ENCODE data around the gene SLIT3.

The SLIT3 gene

DNA sequence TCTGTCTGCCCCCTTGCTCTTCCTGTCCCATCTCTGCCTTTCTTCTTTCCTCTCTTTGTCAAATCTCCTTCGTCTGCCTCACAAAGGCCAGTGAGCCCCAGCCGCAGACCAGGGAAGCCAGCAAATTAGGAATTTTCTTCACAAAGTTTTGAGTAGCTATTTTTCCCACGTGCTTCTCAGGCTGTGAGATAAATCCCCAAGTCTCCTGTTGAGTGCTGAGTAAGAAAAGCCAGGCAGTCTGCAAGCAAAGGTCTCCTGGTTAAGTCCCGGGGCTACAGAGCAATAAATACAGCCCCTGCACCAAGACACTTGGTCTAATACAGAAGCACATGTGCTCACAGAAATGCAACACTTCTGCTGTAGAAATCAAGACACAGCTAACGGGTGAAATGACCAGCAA is 284.9 kb downstream of the SLIT3 start:
- DNase-seq, result no peak

DNA sequence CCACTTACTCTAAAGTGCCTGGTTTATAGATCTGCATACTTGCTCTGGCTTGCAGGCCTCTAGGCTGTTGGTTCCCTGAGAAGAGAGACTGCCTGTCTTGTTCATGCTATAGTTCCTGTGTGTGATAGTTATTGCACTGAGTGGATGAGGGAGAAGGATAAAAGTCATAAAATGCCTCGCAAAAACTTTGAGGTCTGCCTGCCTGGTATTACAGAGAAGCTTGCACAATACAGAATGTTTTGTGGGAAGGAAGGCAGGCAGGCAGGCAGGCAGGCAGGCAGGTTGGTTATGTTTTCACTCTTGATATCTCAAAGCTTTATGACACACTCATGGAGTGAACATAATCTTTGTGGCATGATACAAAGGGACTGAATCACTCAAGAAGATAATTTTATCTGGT is 287.1 kb downstream of the SLIT3 start:
- no peak for DNase-seq

DNA sequence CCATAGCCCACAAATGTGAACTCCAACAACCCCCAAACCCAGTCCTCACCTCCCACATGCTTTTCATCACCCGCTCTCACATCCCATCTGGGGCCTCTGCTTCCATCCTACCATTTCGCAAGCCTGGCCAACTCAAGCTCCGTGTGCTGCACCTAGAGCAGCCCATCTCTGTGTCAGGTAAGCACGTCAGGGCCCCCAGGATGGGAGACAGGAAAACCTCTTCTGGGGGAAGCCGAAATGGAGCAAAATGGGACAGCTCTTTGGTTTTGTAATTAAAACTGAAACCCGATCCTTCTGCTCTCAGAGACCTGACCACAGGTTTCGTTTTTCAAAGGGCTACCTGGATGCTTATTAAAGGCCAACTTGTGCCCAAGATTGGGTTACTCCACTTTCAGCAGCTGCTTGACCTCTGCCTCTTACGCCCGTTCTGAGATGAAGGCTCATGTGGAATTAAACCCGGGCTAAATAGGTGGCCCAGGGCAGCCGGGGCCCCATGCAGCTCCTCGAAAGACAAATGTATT is 287.7 kb downstream of the SLIT3 start:
- no peak for DNase-seq

DNA sequence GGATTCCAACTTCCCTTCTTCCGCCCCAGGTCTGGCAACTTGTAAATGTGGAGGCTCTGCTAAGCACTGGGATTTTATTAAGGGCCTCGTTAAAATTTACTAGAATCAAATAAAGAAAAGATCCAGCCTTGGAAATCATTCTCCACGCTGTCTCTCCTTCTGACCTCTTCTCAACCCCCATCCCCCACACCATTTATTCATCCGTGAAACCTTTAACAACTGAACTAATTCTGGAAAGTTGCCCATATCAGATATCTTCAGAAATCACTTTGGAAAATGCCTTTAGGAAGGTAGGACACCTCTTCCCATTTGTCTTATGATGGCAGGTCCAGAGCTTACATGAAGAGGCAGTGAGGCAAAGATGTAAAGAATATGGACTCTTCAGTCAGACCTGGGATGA is 288.5 kb downstream of the SLIT3 start:
- no peak for DNase-seq

DNA sequence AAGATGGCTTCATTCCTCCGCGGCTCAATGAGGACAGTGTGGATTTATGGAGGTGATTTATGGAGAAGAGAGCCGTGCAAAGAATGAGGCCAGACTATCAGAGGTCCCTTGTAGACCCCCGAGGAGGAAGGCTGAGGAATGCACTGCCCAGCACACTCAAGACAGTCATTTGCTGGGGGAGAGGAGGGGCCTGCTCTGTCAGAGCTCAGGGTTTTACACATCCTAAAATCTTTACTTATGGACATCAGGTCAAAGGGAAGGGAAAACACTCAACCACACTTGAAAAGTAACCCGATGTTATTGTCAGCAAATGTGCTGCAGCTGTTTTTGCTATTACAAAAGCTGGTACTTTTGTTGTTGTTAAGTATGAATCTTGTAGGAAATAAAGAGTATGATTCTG is 289.5 kb downstream of the SLIT3 start:
- DNase-seq, result no peak

DNA sequence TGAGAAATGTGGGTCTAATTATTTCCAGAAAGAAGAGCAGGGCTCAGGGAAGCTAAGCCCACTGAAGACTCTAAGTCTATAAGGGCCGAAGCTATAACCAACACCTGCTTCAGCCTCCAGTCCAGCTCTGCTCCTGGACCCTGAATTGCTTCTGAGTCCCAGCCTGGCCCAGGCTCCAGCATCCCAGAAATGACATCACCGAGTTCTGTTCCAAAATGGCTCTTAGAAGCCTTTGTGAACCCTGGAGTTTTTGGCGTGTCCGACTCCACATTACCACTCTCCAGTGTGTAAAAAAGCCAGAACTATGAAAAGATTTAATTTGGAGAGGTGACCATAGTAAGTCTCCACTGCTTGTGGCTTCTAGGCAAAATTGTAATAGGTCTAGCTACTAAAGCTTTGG is 289.9 kb downstream of the SLIT3 start:
- DNase-seq, result no peak

DNA sequence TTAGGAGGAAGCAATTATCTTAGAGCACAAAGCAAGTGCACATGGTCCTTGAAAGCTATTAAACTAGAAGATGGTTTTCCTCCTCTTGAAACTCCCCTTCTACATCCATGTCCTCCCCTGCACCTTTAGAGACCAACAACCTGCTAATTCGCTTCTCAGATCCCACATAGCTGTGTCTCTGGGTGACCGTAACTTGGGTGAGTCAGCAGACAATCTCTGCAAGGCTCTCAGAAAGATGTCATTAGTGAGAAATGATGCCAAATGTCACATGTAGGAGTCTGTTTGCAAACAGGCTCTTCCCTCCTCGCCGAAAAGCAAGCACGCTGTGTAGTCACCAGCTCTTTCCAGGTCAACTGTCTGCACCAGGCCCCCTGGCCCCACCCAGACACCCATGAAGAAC is 291.8 kb downstream of the SLIT3 start:
- no peak for DNase-seq

DNA sequence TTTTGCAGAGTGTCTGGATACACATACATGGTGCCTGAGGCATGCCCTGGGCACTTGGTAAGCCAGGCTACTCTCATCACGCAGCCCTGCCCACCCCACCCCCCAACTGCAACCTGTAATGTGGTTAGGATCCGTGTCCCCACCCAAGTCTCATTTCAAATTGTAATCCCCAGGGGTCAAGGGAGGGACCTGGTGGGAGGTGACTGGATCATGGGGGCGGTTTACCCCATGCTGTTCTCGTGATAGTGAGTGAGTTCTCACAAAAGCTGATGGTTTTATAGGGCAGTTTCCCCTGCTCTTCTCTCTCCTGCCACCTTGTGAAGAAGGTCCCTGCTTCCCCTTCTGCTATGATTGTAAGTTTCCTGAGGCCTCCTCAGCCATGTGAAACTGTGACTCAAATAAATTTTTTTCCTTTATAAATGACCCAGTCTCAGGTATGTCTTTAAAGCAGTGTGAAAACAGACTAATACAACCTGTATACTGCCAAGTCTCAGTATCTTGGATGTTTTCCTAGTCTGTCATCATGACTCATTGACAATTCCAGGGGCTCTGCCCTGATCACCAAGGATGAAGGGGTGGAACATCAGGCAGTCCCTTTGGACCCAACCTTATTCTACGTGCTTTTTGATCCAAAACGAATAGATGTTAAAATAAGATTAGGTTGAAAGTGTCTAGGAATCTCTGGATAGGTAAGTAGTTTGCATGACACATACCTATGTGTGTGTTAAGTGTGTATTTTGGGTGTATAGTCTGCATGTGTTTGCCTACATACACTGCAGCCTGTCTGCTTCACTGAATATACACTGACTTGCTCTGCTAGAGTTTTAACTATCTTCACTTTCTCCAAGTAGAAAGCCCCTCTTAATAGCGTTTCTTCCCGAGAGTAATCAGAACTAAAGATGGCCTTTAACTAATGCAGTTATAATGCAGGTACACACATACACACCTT is 293.8 kb downstream of the SLIT3 start:
- DNase-seq, result no peak

DNA sequence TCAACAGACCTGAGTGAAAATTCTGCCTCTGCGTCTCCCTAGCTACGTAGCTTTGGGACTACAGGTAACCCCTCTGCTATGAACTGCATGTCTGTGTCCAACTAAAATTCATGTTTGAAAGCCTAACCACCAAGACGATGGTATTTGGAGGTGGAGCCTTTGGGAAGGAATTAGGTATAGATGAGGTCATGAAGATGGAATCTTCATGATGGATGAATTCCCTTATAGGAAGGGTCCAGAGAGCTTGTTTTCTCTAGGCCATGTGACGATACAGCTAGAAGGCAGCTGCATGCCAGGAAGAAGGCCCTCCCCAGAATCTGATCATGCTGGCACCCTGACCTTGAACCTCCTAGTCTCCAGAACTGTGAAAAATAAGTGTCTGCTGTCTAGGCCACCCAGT is 296.4 kb downstream of the SLIT3 start:
- no peak for DNase-seq

DNA sequence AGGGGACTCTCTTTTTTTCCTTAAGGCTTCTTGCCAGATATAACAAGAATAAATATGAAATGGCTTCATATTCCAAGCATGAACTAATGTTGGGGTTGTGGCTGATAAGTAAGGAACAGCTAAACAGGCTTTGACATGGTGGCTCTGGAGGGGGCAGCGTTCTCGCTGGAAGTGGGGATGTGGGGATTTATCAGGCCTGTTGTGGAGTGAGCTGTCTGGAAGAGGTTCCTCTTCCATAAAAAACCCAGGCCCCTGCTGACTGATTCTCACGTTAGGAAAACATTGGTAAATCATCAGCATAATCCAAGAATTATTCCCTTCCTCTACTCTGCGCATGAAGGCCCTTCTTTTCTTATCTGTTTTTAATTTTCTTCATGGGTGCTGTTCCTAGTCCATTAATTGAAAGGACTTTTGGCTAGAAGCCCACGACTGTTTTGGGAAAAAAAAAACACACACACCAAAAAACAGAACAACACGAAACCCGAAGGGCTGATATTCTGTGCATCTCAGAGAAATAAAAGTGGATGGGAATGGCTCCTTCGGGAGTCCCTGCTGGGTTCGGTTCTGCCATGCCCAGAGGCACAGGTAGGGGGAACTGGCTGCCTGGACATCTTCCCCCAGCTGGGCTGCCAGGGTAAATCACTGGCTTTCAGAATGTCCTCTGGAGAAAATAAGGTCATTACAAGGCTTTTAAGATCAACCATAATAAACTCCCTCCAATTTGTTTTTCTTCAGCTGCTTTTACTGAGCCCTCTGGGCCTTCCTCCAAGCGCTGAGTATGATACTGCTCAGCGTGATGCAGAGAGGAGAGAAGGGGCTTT is 297.0 kb downstream of the SLIT3 start:
- no peak for DNase-seq

DNA sequence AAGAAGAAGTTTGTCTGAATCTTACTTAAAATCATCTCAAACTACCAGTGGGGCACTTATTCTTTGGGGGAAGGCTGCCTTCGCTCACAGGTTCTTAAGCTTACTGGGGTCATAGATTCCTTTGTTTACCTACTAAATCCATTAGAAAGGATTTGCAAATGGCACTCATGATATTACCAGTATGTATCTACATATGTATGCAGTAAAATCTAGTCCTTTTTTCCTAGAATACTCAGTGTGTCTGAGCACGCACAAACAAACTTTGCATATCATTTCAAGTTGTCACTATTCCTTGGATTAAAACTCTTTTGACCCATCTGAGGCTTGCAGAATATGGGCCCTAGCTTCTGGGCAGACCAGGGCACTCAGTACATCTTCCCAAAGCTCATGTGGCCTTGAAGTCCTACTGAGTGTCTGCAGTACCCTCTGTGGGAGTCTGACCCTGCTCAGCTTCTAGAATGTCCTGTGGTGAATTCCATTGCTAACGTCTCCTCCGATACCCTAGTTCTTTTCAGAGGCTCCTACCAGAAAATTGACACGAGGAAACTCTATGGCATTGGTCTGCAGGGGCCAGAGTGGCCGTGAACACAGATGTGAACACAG is 297.9 kb downstream of the SLIT3 start:
- no peak for DNase-seq

DNA sequence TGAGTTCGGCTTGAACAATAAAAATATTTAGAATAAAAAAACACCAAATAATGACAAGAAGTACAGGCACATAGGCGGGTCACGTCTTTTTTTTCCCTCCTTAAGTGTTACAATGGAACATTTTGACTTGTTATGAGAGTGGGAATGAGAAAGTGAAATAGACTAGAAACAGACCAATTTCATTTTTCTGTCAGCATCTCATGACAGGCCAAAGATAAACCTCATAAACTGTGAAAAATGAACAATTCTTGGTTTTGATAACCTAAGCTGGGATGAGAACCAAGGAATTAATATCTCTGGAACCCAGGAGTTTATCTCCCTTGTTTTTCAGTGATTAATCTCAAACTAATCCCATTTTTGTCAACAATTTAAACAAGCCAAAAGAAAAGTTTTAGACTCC is 299.5 kb downstream of the SLIT3 start:
- DNase-seq, result no peak

DNA sequence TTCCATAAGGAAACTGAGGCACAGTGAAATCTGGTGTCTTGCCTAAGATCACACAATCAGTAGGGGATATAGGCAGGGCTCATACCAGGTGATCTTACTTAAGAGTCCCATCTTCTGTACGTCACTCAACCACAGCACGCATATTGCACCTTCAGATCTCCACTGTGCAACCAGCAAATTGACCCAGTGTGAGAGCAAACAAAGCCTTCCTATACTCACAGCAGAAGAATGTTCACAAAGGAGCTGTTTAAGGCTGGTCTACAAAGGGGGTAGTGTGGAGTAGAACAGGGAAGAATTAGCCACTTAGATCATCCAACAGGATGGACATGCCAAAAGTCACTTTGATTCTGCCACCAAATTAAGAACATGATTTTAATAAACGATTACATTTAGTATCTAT is 305.9 kb downstream of the SLIT3 start:
- no peak for DNase-seq

DNA sequence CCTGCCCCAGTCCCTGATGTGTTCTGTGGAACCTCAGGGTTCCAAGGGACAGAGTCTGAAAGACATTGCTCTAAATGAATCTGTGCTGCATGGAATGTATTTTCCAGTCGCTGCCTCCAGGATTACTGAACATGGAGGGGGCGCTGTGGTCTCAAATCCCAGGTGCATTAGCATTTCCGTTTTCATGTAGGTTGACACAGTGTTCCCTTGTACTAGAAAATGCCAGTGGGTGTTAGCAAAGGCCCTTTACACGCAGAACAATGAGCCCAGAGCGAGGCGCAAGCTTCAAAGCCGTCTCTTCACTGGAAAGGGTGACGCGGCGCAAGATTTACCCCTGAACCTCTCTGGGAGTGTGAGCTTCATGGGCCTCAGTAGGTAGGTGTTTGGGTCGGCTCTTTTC is 308.3 kb downstream of the SLIT3 start:
- no peak for DNase-seq

DNA sequence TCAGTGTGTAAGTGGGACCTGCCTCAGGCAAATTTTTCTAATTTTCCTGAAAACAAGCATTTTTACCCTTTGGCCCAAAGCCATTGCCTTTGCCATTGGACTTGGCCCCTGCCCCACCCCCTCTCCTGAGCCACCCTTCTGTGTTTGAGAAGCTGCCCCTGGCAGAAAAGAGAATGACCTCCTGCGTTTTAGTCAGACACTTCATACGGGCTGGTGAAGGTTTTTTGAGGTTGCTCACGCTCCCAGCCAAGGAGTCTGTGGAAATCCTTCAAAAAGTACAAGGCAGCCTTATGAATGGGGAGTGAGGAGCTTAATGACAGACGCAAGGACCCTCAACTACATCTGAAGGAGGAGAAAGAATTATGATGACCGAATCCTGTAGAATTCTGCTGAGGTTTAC is 308.9 kb downstream of the SLIT3 start:
- no peak for DNase-seq

DNA sequence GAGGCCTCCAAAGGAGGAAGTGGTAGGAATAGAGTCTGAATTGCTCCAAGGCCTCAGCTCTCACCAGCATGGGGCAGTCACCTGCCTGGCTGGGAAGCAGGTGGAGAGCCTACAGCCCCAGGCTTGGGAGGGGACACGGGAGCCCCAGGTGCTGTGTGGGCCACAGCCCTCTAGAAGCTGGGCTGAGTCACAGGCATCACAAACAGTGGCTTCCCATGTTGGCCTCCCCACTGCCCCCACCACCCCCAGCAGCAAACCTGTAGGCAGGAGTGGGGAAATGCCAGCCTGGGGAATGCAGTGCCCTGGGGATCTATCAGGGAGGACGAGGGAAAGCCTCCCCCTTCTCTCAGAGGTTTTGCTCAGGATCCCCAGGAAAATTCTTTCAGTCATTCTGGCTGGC is 309.6 kb downstream of the SLIT3 start:
- DNase-seq, result no peak

DNA sequence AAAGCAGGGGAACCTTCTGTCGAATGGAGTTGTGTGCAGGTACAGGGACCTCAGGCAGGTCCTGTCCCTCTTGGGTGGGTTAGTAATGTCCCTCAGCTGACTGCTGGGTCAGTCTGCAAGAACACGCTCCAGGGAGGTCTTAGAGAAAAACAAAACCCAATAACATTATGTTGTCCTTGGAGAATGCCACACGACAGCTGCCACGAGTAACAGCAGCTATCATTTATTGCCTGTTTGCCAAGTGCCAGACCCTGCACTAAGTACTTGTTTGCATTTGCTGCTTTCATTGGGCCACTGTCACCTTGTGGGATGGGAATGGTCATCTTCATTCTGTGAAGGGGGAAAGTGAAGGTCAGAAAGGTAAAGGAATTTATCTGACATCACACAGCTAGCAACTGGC is 310.3 kb downstream of the SLIT3 start:
- DNase-seq, result no peak

DNA sequence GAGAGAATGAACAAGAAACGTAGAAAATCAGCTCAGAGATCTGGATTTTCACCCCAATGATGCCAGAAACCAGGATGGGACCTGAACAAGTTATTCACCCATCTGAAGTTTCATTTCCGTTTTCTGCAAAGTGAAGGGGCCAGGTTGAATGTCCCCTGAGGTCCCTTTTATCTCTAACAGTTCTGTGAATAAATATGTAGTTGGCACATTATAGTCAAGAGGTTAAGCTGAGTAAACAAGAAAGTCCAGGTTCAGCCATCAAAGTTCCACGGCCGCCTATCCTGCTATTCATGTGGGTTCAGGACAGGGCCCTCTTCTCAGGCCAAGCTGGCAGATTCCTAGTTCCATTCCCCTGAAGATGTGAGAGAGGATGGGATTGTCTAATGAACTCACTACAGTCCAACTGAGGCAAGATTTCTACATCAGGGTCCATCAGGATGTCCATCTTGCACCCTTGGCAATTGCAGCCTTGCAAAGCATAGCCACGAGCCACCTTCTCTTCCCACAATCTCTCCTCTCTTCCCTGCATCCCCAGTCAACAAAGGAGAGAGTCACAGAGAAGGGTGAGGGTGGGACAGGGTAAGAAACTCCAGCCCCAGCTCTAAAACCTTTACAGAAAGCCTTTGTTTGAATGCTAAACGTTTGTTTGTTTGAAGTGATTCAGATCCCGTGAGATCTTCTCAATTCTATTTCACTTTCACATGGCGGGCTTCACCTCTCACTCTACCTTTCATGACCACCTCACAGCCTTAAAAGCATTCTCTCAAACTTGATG is 311.0 kb downstream of the SLIT3 start:
- DNase-seq, result no peak

DNA sequence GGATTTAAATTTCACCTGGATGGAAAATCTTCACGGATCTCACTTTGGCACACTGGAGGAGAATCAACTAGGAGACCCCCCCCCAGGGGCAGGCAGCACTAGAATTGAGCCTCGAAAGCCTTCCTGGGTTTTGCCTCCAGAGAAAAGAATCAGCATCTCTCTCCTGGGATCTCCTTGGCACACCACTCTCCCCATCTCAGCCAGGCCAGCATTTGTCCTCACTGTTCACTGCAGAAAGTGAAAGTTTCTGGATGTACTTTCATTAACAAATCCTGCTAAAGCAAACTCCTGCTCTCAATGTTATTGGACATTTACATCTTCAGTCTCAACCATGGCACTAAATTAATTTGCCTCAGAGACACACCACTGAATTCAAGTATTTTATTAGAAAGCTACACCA is 312.2 kb downstream of the SLIT3 start:
- DNase-seq, result no peak

DNA sequence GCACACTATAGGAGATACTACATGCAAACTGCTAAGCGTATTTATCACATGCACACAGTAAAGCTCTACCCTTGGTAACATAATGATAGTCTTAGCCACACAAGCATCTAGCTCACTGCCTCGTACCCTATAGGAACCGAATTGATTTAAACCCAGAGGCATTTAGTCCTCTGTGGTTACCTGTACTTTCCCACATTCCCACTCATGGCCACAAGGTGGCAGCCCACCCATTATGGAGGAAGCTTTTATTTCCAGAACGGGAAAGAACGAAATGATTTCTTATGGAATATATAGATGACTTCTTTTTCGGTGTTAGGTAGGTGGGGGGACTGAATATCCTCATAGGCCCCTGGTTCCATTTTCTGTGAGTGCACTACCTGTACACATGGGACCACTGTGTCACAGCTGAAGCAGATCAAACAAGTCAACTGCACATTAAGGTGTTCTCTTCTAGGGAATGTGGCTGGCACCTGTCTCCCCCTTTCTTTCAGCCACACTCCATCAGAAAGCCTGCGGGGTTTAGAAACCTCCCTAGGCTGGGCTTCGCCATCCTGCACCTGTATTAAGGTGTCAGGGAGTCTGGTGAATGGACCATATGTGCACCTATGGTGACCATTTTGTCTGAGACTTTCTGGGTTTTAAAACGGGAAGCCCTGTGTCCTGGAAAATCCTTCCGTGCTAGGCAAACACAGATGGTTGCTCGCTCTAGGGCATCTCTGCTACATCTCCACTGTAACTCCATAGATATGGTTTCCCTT is 313.2 kb downstream of the SLIT3 start:
- peak; percentile 28 for DNase-seq

DNA sequence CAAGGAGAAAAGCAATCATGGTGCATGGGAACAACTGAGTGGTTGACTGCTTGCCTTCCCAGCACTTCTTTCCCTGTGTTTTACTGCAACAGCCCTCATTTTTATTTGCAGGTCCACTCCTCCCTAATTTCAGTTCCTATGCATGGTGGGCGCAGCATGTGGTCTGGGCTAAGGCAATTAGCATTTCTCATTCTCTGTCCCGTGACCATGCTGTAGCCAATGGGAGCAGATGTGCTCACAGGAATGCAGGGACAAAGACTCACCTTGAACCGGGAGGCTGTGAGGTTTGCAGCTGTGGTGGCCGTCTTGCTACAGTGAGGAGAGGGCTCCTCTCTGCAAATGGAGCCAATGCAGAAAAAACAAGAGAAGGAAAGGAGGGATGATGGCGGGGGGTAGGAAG is 315.5 kb downstream of the SLIT3 start:
- DNase-seq, result no peak

DNA sequence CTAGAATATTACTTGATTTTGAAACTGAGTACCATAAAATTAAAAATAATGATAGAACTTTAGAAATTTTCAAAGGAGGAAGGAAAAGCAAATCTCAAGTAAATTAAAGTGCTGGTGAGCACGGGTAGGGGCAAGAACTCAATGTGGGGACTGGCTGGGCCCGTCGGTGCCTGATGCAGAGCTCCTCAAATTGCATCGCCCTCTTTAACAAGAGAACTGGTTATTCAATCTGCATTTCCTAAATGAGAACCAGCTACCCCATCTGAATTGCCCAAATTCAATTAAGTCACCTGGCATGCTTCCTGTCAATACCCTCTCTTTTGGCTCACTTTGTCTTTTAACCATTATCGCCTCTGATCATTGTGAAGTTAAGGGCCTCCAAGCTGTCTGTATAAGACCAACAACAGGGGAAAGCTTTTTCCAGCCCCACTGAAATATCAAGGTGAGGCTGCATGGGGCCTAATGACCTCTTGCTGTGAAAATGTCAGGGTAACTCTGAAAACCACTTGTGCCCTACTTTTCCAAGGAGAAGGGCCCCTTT is 316.7 kb downstream of the SLIT3 start:
- DNase-seq, result no peak

All from NCI-H774 (cell line).